ENCODE measurements around the gene RHBDF1.
"Not testable (repeated sequence)": the region's sequence is repeated elsewhere in the genome, so short reads cannot be mapped to it uniquely, and the experiment has no call there.

RHBDF1 gene

DNA sequence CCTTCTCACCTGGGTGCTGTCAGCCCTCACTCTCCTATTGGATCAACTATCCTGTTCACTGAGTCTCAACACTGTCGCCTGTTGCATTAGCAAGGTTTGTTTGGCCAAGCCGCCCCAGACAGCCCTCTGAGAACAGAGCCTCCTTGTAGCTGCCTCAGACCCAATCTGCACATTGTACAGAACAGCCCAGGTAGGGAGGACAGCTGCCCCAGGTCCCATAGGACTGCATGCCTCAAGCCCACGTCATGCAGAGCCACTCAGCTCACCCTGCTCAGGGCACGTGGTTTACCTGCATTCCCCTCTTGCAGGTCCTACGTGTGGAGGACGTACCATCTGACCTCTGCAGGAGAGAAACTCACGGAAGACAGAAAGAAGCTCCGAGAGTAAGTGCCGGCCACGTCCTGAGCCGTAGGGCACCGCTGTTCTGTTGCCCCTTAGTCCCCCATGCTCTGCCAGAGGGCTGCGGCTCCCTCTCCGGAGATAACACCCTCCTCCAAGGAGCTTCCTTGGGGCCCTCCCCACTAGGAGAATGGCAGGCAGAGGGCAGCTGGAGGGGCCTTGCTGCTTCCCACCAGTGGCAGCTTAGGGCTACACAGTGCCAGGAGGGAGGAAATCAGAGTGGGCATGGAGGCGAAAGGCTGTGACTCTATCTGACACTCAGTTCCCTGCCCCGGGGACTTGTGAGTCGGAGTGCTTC is 16.1 kb downstream of the RHBDF1 start:
- DNase-seq = no peak

- no peak for DNase-seq
Measured at GRCh38 chr16:55571-56136, 16.8 kb downstream of the RHBDF1 start.

DNA sequence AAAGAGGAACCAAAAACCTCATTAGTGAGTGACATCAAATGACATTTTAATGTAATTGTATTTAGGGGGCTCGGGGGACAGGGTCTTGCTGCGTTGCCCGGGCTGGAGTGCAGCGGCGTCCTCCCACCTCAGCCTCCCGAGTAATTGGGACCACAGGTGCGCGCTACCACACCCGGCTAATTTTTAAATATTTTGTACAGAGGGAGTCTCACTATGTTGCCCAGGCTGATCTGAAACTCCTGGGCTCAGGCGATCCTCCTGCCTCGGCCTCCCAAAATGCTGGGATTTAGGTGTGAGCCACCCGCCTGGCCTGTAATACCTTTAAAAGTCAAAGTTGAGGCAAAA is 18.2 kb downstream of the RHBDF1 start:
- DNase-seq = no peak

GRCh38 chr16:53346-54236 is 18.8 kb downstream of the RHBDF1 start, which contains the start of the genes POLR3K and SNRNP25:
Gene POLR3K, minus strand, starts transcription at chr16:53608. Its CDS starts 22 bp downstream, at chr16:53586.
Gene SNRNP25, plus strand, starts transcription at chr16:53828. Its CDS starts 189 bp downstream, at chr16:54017.
- DNase-seq = peak; percentile 98

DNA sequence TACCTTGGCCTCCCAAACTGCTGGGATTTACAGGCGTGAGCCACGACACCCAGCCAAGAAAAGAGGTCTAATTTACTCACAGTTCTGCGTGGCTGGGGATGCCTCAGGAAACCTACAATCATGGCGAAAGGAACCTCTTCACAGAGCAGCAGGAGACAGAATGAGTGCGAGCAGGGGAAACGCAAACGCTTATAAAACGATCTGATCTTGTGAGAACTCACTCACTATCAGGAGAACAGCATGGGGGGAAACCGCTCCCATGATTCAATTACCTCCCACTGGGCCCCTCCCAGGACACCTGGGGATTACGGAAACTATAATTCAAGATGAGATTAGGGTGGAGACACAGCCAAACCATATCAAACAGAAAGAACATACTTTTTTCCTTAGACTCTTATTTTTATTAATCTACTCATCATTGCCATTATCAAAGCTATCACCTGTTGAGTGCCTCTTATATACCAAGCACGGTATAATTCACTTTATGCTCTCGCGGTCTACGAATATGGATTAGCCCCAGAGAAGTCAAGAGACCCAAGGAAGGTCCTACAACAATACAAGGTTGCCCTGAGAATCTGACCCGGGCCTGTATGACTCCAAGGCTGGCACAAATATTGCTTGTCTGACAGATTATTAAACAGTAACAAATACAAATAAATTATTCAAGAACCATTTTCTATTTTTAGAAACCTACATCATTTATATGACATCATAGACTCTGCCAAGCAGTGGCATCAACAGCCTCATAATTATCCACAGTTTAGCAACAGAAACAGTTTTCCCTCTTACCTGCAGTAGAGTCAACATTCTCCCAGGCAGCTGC is 21.5 kb downstream of the RHBDF1 start:
- no peak for DNase-seq

DNA sequence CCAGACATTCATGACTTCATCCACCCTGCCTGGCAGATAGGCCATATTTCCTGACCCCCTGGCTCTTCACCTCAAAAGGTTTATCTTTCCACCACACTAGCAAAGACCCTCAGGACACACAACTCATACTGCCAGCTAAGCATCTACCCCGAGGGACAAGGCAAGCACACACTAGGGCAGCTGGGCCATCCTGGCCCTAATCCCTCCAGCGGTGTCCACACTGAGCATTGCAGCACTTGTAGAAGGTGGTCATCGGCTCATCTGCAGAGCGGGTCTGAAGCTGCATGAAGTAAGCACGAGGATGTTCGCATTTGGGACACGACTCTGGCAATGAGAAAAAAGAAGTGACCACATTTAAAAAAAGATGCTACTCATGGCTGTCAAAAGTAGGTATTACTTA is 25.2 kb downstream of the RHBDF1 start:
- no peak for DNase-seq

GRCh38 chr16:46510-46909 is 25.9 kb downstream of the RHBDF1 start:
- DNase-seq = not testable (repeated sequence)

DNA sequence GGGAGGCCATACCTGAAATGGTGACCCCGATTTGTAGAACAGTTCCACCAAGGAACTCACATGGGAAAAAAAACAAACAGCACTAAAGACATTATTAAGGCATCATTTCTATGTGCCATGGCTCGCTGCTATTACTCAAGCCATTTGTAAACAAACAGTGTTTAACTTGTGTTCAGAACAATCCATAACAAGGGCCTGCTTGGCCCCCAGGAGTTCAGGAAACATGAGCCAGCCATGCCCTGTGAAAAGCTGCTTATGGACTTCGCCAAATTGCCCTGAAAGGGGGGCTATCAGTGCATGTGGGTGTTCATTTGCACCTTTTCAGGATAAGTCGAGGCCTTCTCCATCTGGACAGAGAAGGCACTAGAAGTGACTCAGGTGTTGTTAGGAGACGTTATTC is 27.0 kb downstream of the RHBDF1 start:
- no peak for DNase-seq

- no peak for DNase-seq
Measured at GRCh38 chr16:44655-45054, 27.8 kb downstream of the RHBDF1 start.

DNA sequence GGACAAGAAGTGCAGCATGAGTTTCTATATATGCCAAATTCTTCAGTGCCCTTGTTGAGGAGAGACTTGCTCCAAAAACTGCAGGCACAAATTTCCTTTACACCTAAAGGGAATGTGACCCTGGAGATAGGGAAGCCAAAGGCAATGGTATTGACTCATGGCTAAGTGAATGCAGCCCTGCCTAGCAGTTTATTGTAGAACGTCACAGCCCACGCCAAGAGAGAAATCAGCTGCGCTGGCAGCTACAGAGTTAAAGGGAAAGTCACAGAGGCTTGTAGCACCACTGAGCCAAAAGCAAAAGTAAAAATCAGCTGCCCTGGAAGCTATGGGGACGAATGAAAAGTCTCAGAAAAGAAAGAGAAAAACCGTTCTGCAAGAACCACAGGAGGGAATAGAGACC is 29.1 kb downstream of the RHBDF1 start:
- no peak for DNase-seq

DNA sequence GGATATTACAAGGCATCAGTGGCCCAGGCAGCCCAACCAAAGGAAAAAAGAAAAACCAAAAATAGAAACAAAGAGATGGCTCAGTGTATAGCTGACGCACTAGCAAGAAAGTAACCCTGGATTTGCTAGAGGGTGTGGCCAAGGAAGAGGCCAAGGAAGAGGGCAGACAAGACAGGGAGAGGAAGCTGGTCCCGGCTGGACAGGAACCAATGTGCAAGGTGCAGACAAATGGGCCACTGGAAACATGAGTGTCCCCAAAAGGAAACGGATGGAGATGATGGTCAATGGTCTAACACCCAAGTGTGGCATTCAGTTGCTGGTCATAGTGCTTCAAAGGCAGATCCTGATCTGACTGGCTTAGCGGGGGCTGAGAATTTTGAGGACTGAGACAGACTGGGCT is 29.7 kb downstream of the RHBDF1 start:
- DNase-seq = no peak

DNA sequence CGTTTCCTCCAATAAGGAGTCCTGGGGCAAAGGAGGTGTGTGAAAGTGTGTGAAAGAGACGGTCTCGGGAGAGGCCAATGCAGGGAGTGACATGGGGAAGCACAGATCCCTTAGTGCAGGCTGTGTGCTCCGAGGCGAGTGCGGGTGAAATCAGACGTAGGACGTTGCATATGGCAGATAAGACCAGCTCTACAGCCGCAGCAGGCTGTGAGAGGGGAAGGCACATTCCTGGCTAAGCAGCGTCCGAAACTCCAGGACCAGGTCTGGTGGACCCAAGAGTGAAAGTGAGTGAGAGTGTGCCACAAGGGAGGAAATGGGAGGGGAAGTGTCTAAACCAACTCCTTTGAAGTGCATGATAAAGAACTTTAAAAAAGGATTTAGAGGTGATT is 30.4 kb downstream of the RHBDF1 start:
- DNase-seq = no peak

GRCh38 chr16:41439-42068 is 30.9 kb downstream of the RHBDF1 start:
- no peak for DNase-seq

DNA sequence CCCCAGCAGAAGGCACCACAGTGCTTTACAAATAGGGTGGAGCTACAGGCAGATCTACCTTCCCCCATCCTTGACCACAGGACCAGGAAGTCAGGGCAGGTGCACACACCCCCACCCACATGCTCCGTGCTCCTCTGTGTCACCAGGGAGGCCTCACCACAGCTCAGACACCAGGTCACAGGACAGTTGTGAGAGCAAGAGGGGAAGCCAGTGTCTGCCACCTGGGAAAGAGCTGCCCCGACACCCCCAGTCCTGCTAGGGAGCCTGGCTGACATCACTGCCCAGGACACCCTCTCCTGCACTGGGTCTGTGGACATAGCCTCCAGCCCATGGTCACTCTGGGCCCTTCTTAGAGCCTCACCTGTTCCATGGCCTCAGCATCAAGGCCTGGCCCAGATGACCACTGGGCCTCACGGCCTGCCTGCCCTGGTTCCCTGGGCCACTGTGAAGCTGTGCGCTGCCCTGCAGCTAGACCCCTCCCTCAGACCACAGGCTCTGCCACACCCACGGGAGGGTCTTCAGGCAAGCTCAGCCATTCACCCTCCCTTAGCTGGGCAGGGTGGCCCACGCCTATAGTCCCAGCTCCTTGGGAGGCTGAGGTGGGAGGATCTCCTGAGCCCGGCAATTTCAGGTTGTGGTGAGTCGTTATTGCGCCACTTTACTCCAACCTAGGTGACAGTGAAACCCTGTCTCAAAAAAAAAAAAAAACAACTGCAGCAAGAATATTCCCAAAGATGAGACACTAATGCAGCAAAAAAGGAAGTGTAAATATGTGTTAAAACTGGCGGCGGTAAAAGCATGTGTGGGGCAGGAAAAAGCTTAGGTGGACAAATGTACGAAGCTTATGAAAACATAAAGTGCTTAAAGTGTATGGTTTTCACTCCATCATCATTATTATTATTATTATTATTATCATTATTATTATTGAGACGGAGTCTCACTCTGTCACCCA is 33.2 kb downstream of the RHBDF1 start:
- peak; percentile 54 for DNase-seq

- DNase-seq = not testable (repeated sequence)
Measured at GRCh38 chr16:38206-38605, 34.2 kb downstream of the RHBDF1 start.

GRCh38 chr16:37511-37910 is 34.9 kb downstream of the RHBDF1 start:
- no peak for DNase-seq

- no peak for DNase-seq
Measured at GRCh38 chr16:36336-36984, 36.0 kb downstream of the RHBDF1 start.

- DNase-seq = no peak
Measured at GRCh38 chr16:35678-36305, 36.6 kb downstream of the RHBDF1 start.

GRCh38 chr16:35011-35677 is 37.3 kb downstream of the RHBDF1 start:
- DNase-seq = no peak

DNA sequence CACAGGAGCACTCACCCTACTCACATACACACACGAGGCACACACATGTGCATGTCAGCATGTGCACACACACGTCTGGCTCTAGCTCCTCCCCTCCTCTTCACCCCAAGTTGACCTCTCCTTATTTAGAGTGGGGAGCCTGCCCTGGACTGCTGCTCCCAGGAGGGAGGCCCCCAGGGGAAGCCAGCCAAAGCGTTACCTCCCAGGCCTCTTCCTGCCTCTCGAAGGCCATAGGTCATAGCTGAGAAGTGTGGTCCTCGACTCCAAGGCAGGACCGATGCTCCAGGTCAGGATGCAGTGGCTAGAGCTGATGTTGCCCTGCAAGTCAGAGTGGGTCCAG is 37.8 kb downstream of the RHBDF1 start:
- no peak for DNase-seq
